HUES48 (cell line): ENCODE measurements around the gene ELF4.

Experiments used
- H3K27ac ChIP-seq: one replicate; pipeline ENCODE4 v1.7.0; 2013; ENCODE audit warnings: low read depth, low read length, inconsistent platforms
- H3K27me3 ChIP-seq: 2 replicates; pipeline ENCODE4 v1.6.1; 2013; ENCODE audit warnings: mild to moderate bottlenecking, low read length; ENCODE audit not compliant: control insufficient read depth, insufficient read depth
- H3K36me3 ChIP-seq: 2 replicates; pipeline ENCODE4 v1.6.1; 2013; ENCODE audit warnings: low read length; ENCODE audit not compliant: control insufficient read depth, insufficient read depth
- H3K4me1 ChIP-seq: 2 replicates; pipeline ENCODE4 v1.6.1; 2013; ENCODE audit warnings: mild to moderate bottlenecking, low read length; ENCODE audit not compliant: control insufficient read depth, insufficient read depth
- H3K4me3 ChIP-seq: 2 replicates; pipeline ENCODE4 v1.5.1; 2013; ENCODE audit warnings: mild to moderate bottlenecking, low read depth, low read length
- H3K9ac ChIP-seq: 2 replicates; pipeline ENCODE4 v1.6.1; 2013; ENCODE audit warnings: mild to moderate bottlenecking, low read depth, low read length, moderate library complexity
- H3K9me3 ChIP-seq: 2 replicates; pipeline ENCODE4 v1.6.1; 2013; ENCODE audit warnings: low read length; ENCODE audit not compliant: control insufficient read depth, insufficient read depth

ELF4 gene

DNA sequence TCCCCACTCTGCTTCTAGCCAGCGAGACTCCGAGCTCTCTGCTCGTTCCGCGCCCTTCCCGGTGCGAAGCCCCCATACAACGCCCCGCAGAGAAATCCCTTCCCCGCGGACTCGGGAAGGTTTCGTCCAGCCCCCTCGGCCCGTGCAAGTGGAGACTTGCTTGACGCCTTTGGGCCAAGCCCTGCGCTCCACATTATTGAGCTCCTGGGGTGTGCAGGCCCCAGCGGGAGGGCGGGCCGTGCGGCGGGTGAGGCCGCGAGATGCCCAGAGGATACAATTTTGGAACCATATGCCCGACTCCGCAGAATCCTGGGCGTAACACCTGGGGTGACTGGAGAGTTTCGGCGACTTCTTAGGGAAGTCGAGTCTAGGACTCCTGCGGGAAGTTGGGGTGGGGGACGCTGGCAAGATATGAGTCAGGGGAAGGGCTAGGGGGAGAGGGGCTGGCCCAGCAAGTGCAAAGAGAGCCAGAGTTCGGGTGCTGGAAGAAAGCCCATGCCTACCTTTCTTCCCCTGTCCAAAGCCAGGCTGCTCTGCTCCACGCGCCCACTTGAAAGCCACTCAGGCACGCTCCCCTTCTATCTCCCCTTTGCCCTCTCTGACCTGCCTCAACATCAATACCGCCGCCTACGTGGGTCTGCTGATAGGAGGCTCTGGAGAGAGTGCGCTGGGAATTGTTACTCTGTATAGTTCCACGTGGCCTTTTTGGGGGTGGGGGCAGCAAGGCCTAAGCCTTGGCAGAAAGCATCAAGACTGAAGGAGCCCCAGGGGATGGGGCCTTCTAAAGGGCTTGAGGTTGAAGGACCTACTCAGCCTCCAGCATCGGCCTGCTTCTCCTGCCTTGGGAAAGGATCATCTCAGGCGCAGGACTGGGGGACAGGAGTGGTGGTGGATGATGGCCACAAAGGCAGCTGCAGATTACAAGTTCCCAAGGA lies 1.2 kb upstream of the ELF4 start:
- Histone ChIP-seq H3K27me3 (peaks cover 44% of the 10 kb centered on the region), H3K4me3 (peak overlapping the region; percentile 59), H3K9ac (no peak overlapping the region), H3K4me1 (peaks cover 18% of the 10 kb centered on the region; the same call in 1 of the 2 replicates), H3K27ac (no peak overlapping the region), H3K9me3 (no peaks in the 10 kb centered on the region), H3K36me3 (no peaks in the 10 kb centered on the region)

GRCh38 chrX:130109429-130110378 lies 593 bp downstream of the ELF4 start:
- H3K36me3 ChIP-seq, result no peaks in the 10 kb centered on the region
- H3K27me3 ChIP-seq, result peaks cover 44% of the 10 kb centered on the region
- H3K9ac ChIP-seq, result no peak overlapping the region
- no peaks in the 10 kb centered on the region for H3K9me3 ChIP-seq
- H3K4me1 ChIP-seq, result peaks cover 18% of the 10 kb centered on the region; the same call in 1 of the 2 replicates
- H3K27ac ChIP-seq, result no peak overlapping the region
- H3K4me3 ChIP-seq, result peak overlapping the region; percentile 54

- no peak overlapping the region for H3K4me3 ChIP-seq
- no peak overlapping the region for H3K27ac ChIP-seq
- no peak overlapping the region for H3K9ac ChIP-seq
- H3K36me3 ChIP-seq, result no peaks in the 10 kb centered on the region
- no peaks in the 10 kb centered on the region for H3K9me3 ChIP-seq
- H3K4me1 ChIP-seq, result peaks cover 25% of the 10 kb centered on the region
- H3K27me3 ChIP-seq, result peaks cover 42% of the 10 kb centered on the region
Measured at GRCh38 chrX:130108647-130109428, 1.5 kb downstream of the ELF4 start.

- no peak overlapping the region for H3K4me3 ChIP-seq
- H3K4me1 ChIP-seq, result peaks cover 27% of the 10 kb centered on the region
- no peaks in the 10 kb centered on the region for H3K36me3 ChIP-seq
- no peak overlapping the region for H3K27ac ChIP-seq
- H3K27me3 ChIP-seq, result peaks cover 25% of the 10 kb centered on the region
- H3K9ac ChIP-seq, result no peak overlapping the region
- no peaks in the 10 kb centered on the region for H3K9me3 ChIP-seq
Measured at GRCh38 chrX:130106071-130106470, 4.2 kb downstream of the ELF4 start.

GRCh38 chrX:130105244-130105643 lies 5.1 kb downstream of the ELF4 start:
- peaks cover 27% of the 10 kb centered on the region for H3K4me1 ChIP-seq
- H3K27me3 ChIP-seq, result peaks cover 22% of the 10 kb centered on the region
- no peaks in the 10 kb centered on the region for H3K36me3 ChIP-seq
- H3K4me3 ChIP-seq, result no peak overlapping the region
- H3K9me3 ChIP-seq, result no peaks in the 10 kb centered on the region
- no peak overlapping the region for H3K9ac ChIP-seq
- no peak overlapping the region for H3K27ac ChIP-seq

DNA sequence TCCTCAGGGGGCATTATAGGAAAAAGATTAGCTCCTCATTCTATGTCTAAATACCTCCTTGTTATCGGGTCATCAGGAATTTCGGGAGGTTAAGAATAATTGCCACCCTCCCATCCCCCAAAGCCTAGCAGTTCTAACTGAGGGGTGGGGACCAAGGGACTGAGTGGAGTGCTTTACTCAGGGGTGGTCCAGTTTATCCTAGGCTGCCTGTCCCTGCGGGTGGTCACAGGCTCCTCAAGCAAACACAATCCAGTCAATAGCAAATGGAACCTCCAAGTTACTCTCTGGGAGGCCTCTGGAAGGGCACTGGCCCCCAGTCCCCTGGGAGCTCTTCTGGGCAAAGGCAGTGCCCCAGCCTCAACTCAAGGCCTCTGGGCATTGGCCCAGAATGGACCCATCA lies 6.7 kb downstream of the ELF4 start:
- no peak overlapping the region for H3K27ac ChIP-seq
- no peak overlapping the region for H3K9ac ChIP-seq
- no peaks in the 10 kb centered on the region for H3K36me3 ChIP-seq
- no peaks in the 10 kb centered on the region for H3K9me3 ChIP-seq
- peaks cover 22% of the 10 kb centered on the region for H3K4me1 ChIP-seq
- no peak overlapping the region for H3K4me3 ChIP-seq
- peaks cover 6% of the 10 kb centered on the region for H3K27me3 ChIP-seq

DNA sequence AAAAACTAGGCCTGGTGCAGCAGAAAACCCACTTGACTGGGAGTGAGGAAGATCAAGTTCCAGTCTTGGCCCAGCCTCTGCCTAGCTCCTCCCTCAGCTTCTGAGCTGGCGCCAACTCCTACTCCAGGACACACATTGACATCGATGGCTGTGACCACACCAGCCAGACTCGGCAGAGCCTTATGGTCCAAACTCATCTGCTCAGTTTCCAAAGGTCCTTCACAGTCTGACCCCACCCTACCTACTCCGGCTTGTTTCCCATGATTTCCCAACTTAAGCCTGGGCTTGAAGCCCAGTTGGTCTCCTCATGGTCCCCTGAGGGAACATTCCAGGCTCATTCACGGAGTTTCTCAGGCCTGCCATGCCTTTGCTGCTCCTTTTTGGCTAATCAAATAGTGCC lies 10.1 kb downstream of the ELF4 start:
- Histone ChIP-seq H3K27ac (no peak overlapping the region), H3K36me3 (no peaks in the 10 kb centered on the region), H3K4me1 (peaks cover 28% of the 10 kb centered on the region), H3K27me3 (no peaks in the 10 kb centered on the region; the same call in 1 of the 2 replicates), H3K4me3 (no peak overlapping the region), H3K9ac (no peak overlapping the region), H3K9me3 (no peaks in the 10 kb centered on the region)

DNA sequence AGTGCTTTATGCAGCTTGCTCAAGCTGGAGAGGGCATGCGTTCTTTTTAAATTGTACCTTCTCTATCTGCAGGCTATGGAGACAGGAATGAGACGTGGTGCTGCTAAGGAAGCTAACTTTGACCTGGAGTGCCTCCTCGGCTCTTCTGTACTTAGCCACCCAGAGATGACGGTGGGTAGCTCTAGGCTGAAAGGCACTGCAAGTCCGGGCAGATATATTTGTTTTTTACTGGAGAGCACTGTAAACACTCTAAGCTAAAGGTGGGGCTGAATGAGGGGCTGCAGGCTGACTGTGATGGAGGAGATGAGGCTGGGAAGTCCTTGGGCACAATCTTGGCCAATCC lies 12.1 kb downstream of the ELF4 start:
- H3K27me3 ChIP-seq, result no peaks in the 10 kb centered on the region; the same call in 1 of the 2 replicates
- no peaks in the 10 kb centered on the region for H3K36me3 ChIP-seq
- no peak overlapping the region for H3K4me3 ChIP-seq
- peaks cover 15% of the 10 kb centered on the region for H3K4me1 ChIP-seq
- H3K9ac ChIP-seq, result no peak overlapping the region
- no peaks in the 10 kb centered on the region for H3K9me3 ChIP-seq
- no peak overlapping the region for H3K27ac ChIP-seq

DNA sequence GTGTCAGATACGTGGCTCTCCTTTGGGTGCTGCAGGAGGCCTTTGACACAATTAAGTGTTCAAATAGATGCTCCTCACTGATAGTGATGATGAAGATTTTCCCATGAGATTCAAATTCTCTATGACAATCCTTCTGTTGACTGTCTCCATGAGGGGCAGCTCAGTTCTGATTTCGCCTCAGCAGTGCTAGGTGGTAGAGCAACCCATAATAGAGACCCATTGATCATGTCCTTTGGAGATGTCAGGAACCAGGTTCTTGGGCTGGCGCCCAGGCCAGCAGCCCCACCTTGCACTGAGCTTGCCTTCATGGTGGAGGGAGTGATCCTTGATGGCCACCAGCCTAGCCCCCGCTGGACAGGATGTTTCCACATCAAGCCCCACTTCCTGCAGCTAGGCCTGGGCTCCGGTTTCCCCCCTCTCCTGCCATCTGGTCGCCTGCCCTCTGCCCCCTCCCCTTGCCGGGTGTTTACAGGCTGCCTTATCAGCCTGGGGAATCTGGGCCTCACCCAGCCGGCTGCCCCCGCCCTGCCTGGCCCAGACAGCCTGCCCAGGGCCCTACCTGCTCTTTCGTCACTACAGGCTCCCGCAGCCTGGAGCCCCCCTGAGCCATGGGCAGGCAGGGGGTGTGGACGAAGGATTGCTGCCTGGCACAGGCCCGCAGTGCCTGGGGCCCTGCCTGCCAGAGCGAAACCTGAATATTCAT lies 12.6 kb downstream of the ELF4 start:
- no peak overlapping the region for H3K4me3 ChIP-seq
- no peaks in the 10 kb centered on the region; the same call in 1 of the 2 replicates for H3K27me3 ChIP-seq
- no peaks in the 10 kb centered on the region for H3K9me3 ChIP-seq
- no peaks in the 10 kb centered on the region for H3K36me3 ChIP-seq
- peaks cover 14% of the 10 kb centered on the region for H3K4me1 ChIP-seq
- H3K27ac ChIP-seq, result no peak overlapping the region
- no peak overlapping the region for H3K9ac ChIP-seq
